ENCODE measurements around the gene INO80B.

GRCh38 chr2:74441170-74441689 is 13.7 kb upstream of the INO80B start:
- TF ChIP-seq CTCF (conservative IDR thresholded peaks at IDR 0.05 in 1 of 2, IDR thresholded peaks at IDR 0.05 in 1 of 2; ENCODE audit: low read depth in 1 of 2, low read length in 2 of 2) (no peak), EZH2 (IDR thresholded peaks at IDR 0.05; ENCODE audit: low read length, missing control alignments) (no peak)

Data from fibroblast of lung (primary cell).